Vagina (tissue), 2 donors: ENCODE data around the gene RSAD2. TPM values are rescaled to one million over a fixed set of nuclear protein-coding genes. Genes with fewer than 3 reads are reported as not detected.
A peak's percentile ranks its signal among the peaks of the same experiment; 100 is the strongest.

ENCODE experiments used
- DNase-seq, 2 donors: peaks; one replicate each; pipeline ENCODE4 v3.0.0-alpha.2; 2017; ENCODE audit errors: extremely low spot score in 2 of 2
- H3K27ac ChIP-seq: fragments of 200-600 bp; sonication (generic); one replicate; pipeline ENCODE4 v1.5.1; 2019
- H3K27me3 ChIP-seq: fragments of 200-600 bp; sonication (generic); one replicate; pipeline ENCODE4 v1.5.1; 2019
- H3K36me3 ChIP-seq, 2 donors: fragments of 200-600 bp; sonication (generic); one replicate each; pipeline ENCODE4 v1.5.1; 2017 to 2019
- H3K4me1 ChIP-seq: fragments of 200-600 bp; sonication (generic); one replicate; pipeline ENCODE4 v1.5.1; 2019
- H3K4me3 ChIP-seq, 2 donors: fragments of 200-600 bp; sonication (generic); 1 replicate in 1 of 2; 2 replicates in 1 of 2; pipeline ENCODE4 v1.5.1; 2016 to 2019
- H3K9me3 ChIP-seq: fragments of 200-600 bp; sonication (generic); one replicate; pipeline ENCODE4 v1.5.1; 2019
- CTCF ChIP-seq, 3 experiments: fragments of 450-650 bp in 2 of 3; fragments of 200-600 bp in 1 of 3; sonication (generic) in 1 of 3; IDR thresholded peaks; one replicate each; pipeline ENCODE4 v1.5.1; 2017 to 2019; ENCODE audit warnings: antibody characterized with exemption in 3 of 3, mild to moderate bottlenecking in 2 of 3, moderate library complexity in 2 of 3
- POLR2A ChIP-seq, 2 donors: fragments of 450-650 bp; IDR thresholded peaks; one replicate each; pipeline ENCODE4 v1.6.1; 2017; ENCODE audit warnings: antibody characterized with exemption in 2 of 2, mild to moderate bottlenecking in 2 of 2, moderate library complexity in 2 of 2
- POLR2AphosphoS5 ChIP-seq, 2 donors: sonication (generic); formaldehyde crosslinking; IDR thresholded peaks; one replicate each; pipeline ENCODE4 v1.9.0; 2017; ENCODE audit warnings: antibody characterized with exemption in 2 of 2, mild to moderate bottlenecking in 2 of 2, low read depth in 1 of 2; ENCODE audit not compliant: insufficient read depth in 1 of 2
- intact Hi-C: fragments of 100-400 bp; cut with DNase I; formaldehyde crosslinking; loops from one replicate; pipeline ENCODE4 v1.15.1; 2023
- total RNA-seq: library from RNA; depleted of rRNA; stranded (reverse); fragments of >200 nt; gene quantifications from one replicate; pipeline ENCODE4 v1.2.3, GENCODE V29; 2016

RSAD2 gene
- total RNA-seq, 1 donor from 2014 or later = 0.25 TPM

- H3K4me1 ChIP-seq = peaks cover 13% of the 10 kb centered on the region
- intact Hi-C loops = no loop called here
- DNase-seq = peak; percentile 43 to 65
- peaks cover 0 to 6% of the 10 kb centered on the region in 2 donors for H3K36me3 ChIP-seq
- H3K4me3 ChIP-seq = no peak overlapping the region
- H3K27ac ChIP-seq = no peak overlapping the region
- no peak for TF ChIP-seq POLR2AphosphoS5 (IDR thresholded peaks at IDR 0.05; ENCODE audit: insufficient read depth in 1 of 2, low read depth in 1 of 2)
- TF ChIP-seq CTCF (IDR thresholded peaks at IDR 0.05) = no peak
- TF ChIP-seq POLR2A (IDR thresholded peaks at IDR 0.05) = no peak
- no peaks in the 10 kb centered on the region for H3K9me3 ChIP-seq
- H3K27me3 ChIP-seq = no peaks in the 10 kb centered on the region
These were observed 66.4 kb downstream of the RSAD2 start for GRCh38 chr2:6943971-6944370.

- H3K4me1 ChIP-seq = peaks cover 14% of the 10 kb centered on the region
- no peak overlapping the region for H3K4me3 ChIP-seq
- TF ChIP-seq POLR2AphosphoS5 (IDR thresholded peaks at IDR 0.05; ENCODE audit: insufficient read depth in 1 of 2, low read depth in 1 of 2) = no peak
- no peak for TF ChIP-seq POLR2A (IDR thresholded peaks at IDR 0.05)
- no peak for TF ChIP-seq CTCF (IDR thresholded peaks at IDR 0.05)
- no peaks in the 10 kb centered on the region for H3K9me3 ChIP-seq
- intact Hi-C loops = no loop called here
- H3K36me3 ChIP-seq = peaks cover 0 to 6% of the 10 kb centered on the region in 2 donors
- DNase-seq = no peak
- H3K27me3 ChIP-seq = no peaks in the 10 kb centered on the region
- no peak overlapping the region for H3K27ac ChIP-seq
These were observed 67.0 kb downstream of the RSAD2 start for GRCh38 chr2:6944555-6944954.

DNA sequence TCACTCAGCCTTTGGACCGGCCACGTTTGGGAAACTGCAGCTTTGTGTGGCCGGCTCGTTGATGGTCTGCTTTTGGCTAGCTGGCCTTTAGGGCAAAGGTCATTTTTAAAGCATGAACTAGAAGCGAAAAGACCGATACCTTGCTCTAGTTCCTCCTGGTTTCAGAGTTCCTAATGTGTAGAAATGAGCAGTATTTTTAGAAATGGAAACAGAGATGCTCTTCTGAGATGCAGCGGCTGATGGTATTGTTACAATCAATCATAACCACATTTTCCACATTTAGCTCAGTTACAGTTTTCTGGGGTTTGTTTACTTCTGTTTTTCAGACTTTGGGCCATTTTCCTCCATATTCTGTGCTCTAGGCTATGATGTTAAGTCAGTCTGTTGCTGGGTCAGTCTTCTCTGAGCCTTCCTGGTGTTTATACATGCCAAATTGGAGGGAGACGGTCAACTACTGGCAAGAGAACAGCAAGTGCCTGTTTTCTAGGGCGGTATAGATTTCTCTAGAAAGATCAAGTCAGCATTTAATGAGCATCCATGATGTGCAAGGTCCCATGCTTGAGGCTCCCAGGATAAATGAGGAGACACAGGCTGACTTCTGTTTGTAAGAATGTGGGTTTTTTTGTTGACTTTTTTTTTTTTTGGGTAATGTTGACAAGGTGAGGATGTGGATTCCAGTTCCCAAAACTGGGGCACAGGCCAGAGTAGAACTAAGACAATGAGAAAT is 67.7 kb downstream of the RSAD2 start:
- H3K4me1 ChIP-seq = peaks cover 14% of the 10 kb centered on the region
- DNase-seq = peak in 1 of 2 donors; percentile 49
- H3K9me3 ChIP-seq = no peaks in the 10 kb centered on the region
- H3K36me3 ChIP-seq = peaks cover 0 to 6% of the 10 kb centered on the region in 2 donors
- TF ChIP-seq POLR2AphosphoS5 (IDR thresholded peaks at IDR 0.05; ENCODE audit: insufficient read depth in 1 of 2, low read depth in 1 of 2) (no peak), POLR2A (IDR thresholded peaks at IDR 0.05) (no peak), CTCF (IDR thresholded peaks at IDR 0.05) (no peak)
- no peaks in the 10 kb centered on the region for H3K27me3 ChIP-seq
- H3K4me3 ChIP-seq = no peak overlapping the region
- no peak overlapping the region for H3K27ac ChIP-seq
- intact Hi-C loops = no loop called here

DNA sequence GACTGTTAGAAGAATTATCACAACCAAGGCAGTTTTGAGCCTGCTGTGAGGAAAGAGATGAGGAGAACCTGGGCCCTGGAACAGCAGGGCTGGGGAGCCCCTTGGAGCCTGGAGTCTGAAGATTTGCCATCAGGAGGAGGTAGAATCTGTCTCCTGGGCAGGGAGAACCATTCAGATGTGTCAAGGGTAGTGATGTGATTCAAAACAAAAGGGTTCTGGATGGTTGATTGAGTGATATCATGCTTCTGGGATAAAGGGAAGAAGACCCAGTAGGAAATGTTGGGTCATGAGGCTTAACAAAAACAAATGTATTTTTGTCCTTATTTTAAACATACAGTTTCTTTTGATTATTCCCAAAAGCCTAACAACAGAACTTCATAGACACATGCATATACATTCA is 68.2 kb downstream of the RSAD2 start:
- intact Hi-C loops = no loop called here
- no peaks in the 10 kb centered on the region for H3K27me3 ChIP-seq
- TF ChIP-seq POLR2A (IDR thresholded peaks at IDR 0.05) = no peak
- no peak for TF ChIP-seq CTCF (IDR thresholded peaks at IDR 0.05)
- no peak for TF ChIP-seq POLR2AphosphoS5 (IDR thresholded peaks at IDR 0.05; ENCODE audit: insufficient read depth in 1 of 2, low read depth in 1 of 2)
- no peak for DNase-seq
- H3K4me3 ChIP-seq = no peak overlapping the region
- H3K4me1 ChIP-seq = peaks cover 14% of the 10 kb centered on the region
- no peaks in the 10 kb centered on the region for H3K9me3 ChIP-seq
- no peak overlapping the region for H3K27ac ChIP-seq
- H3K36me3 ChIP-seq = peaks cover 0 to 6% of the 10 kb centered on the region in 2 donors

- no peaks in the 10 kb centered on the region for H3K9me3 ChIP-seq
- TF ChIP-seq POLR2A (IDR thresholded peaks at IDR 0.05) (no peak), CTCF (IDR thresholded peaks at IDR 0.05) (no peak), POLR2AphosphoS5 (IDR thresholded peaks at IDR 0.05; ENCODE audit: insufficient read depth in 1 of 2, low read depth in 1 of 2) (no peak)
- H3K27ac ChIP-seq = no peak overlapping the region
- no peaks in the 10 kb centered on the region for H3K36me3 ChIP-seq
- H3K27me3 ChIP-seq = no peaks in the 10 kb centered on the region
- DNase-seq = no peak
- peaks cover 14% of the 10 kb centered on the region for H3K4me1 ChIP-seq
- intact Hi-C loops = no loop called here
- no peak overlapping the region for H3K4me3 ChIP-seq
These were observed 69.1 kb downstream of the RSAD2 start for GRCh38 chr2:6946722-6947121.
